HPDE6-E6E7 (cell line): ENCODE results near the gene EDEM2.
"Not testable (repeated sequence)": the region's sequence is repeated elsewhere in the genome, so short reads cannot be mapped to it uniquely, and the experiment has no call there.

ENCODE experiments used
- DNase-seq: peaks from one replicate; pipeline ENCODE4 v3.0.0; 2011; ENCODE audit warnings: missing footprints; ENCODE audit errors: extremely low spot score

Gene EDEM2

DNA sequence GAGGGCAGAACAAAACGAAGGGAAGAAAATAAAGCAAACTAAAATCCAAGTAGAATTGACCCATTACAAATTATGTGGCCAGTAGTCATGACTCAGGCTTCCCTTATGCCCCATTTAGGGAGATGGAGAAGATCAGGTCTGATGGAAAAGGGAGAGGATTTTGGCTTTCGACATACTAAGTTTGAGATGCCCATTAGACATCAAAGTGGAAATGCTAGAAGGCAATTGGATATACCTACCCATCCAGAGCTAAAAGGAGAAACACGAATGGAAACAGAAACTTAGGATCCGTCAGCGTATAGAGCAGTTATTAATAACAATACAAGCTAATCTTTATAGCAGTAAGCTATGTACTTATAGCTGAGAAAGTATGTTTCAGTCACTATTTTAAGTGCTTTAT lies 59.3 kb downstream of the EDEM2 start:
- DNase-seq = no peak

- no peak for DNase-seq
Observed at GRCh38 chr20:35087355-35087754, 59.8 kb downstream of the EDEM2 start.

GRCh38 chr20:35085477-35086225 lies 61.5 kb downstream of the EDEM2 start:
- no peak for DNase-seq

DNA sequence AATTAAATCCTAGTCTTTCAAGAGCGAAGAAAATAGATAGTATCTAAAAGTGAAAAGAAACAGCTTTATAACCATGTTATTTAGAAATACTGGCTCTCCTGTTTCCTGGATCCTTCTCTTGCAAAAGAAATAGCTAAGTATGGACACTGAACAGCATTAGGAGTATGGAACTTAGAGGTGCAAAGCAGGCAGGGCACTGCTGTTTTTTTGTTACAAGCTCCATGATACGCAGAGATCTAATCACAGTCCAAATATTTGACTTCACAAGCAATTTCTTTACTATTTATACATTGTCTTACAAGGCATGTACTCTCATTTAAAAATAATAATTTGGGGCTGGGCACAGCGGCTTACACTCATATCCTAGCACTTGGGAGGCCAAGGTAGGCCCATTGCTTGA lies 62.1 kb downstream of the EDEM2 start:
- no peak for DNase-seq

GRCh38 chr20:35080348-35080642 lies 66.8 kb downstream of the EDEM2 start:
- not testable (repeated sequence) for DNase-seq

GRCh38 chr20:35079472-35080347 lies 67.4 kb downstream of the EDEM2 start:
- DNase-seq = no peak

DNA sequence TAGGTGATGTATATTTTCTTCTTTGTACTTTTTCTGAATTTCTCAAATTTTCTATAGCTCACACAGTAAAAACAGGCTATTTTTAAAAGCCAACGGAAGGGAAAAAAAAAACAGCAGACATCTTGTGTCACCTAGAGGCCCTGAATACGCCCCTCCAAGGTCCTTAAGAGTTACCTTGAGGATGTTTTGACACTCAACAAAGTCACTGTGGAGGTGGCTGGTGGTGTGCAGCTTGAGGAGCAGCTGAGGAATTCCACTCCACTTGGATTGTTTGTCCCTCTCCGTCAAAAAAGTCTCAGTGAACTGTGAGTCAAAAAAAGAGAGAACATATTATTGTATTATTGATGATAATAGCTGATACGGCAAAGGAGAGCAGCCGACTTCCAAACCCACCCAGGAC lies 69.3 kb downstream of the EDEM2 start:
- DNase-seq = no peak

- DNase-seq = no peak
Observed at GRCh38 chr20:35077341-35077740, 69.8 kb downstream of the EDEM2 start.

GRCh38 chr20:35071436-35072153 lies 75.5 kb downstream of the EDEM2 start:
- not testable (repeated sequence) for DNase-seq

- no peak for DNase-seq
Observed at GRCh38 chr20:35066194-35066593, 80.9 kb downstream of the EDEM2 start.
